HCT116 (cell line): ENCODE measurements around the gene CCDC57.

Experiments used
- CTCF ChIP-seq, 3 experiments: fragments of 200-600 bp in 1 of 3; sonication (generic) in 1 of 3; IDR thresholded peaks in 2 of 3; conservative IDR thresholded peaks in 1 of 3; 2 replicates each; pipeline ENCODE4 v1.5.1; 2012 to 2017; ENCODE audit warnings: low read depth in 2 of 3, low read length in 2 of 3, antibody characterized with exemption in 1 of 3, borderline replicate concordance in 1 of 3, control low read depth in 1 of 3, mild to moderate bottlenecking in 1 of 3, mixed read lengths in 1 of 3, mixed run types in 1 of 3, moderate library complexity in 1 of 3; ENCODE audit not compliant: insufficient read depth in 1 of 3
- SRF ChIP-seq: IDR thresholded peaks from 2 replicates; pipeline ENCODE4 v1.6.1; 2012; ENCODE audit warnings: low read depth

GRCh38 chr17:82055965-82056728 lies 156.5 kb downstream of the CCDC57 start:
- TF ChIP-seq SRF = no peak
- TF ChIP-seq CTCF (IDR thresholded peaks at IDR 0.05 in 2 of 3, conservative IDR thresholded peaks at IDR 0.05 in 1 of 3; ENCODE audit: borderline replicate concordance in 1 of 3, insufficient read depth in 1 of 3, low read depth in 2 of 3, low read length in 2 of 3) = no peak
